CD4-positive, alpha-beta T cell (primary cell): Measurements from ENCODE around the gene NPPC. TPM values are rescaled to one million over a fixed set of nuclear protein-coding genes. Genes with fewer than 3 reads are reported as not detected.

Source experiments
- ATAC-seq: fragments of 200-7000 bp; cut with Tn5 transposase; one replicate; pipeline ENCODE4 v1.10.0; 2022; ENCODE audit warnings: mild to moderate bottlenecking; ENCODE audit not compliant: poor library complexity
- CTCF ChIA-PET: fragments of 350-600 bp; sonication (Branson Sonifier 250); formaldehyde crosslinking; loops from one replicate; lab custom pipeline; 2021; ENCODE audit warnings: antibody characterized with exemption, inconsistent platforms; lab: Charles Lee
- POLR2A ChIA-PET: fragments of 350-600 bp; sonication (Branson Sonifier 250); formaldehyde crosslinking; loops from one replicate; lab custom pipeline; 2021; ENCODE audit warnings: antibody characterized with exemption, inconsistent platforms; lab: Charles Lee
- DNase-seq, 14 experiments: peaks; one replicate each; pipeline ENCODE4 v3.0.0-alpha.2; 2013 to 2020; ENCODE audit warnings: mixed read lengths in 2 of 14
- H3K27ac ChIP-seq, 2 donors: one replicate each; pipeline versions ENCODE4 v1.5.1 to v1.7.0; 2013; ENCODE audit warnings: low read length in 2 of 2, low read depth in 1 of 2, mild to moderate bottlenecking in 1 of 2
- H3K27me3 ChIP-seq, 2 experiments: 1 replicate in 1 of 2; 2 replicates in 1 of 2; pipeline versions ENCODE4 v1.6.1 to v1.7.0; 2013; ENCODE audit warnings: low read length in 2 of 2, control low read depth in 1 of 2, mild to moderate bottlenecking in 1 of 2, moderate library complexity in 1 of 2; ENCODE audit not compliant: insufficient read depth in 2 of 2, control insufficient read depth in 1 of 2
- H3K36me3 ChIP-seq: one replicate; pipeline ENCODE4 v1.6.1; 2013; ENCODE audit warnings: low read length, control low read depth; ENCODE audit not compliant: insufficient read depth
- H3K4me1 ChIP-seq: one replicate; pipeline ENCODE4 v1.6.1; 2013; ENCODE audit warnings: low read length, control low read depth; ENCODE audit not compliant: insufficient read depth
- H3K4me3 ChIP-seq: one replicate; pipeline ENCODE4 v1.5.1; 2013; ENCODE audit warnings: mild to moderate bottlenecking, low read length, moderate library complexity
- H3K9me3 ChIP-seq, 2 experiments: 1 replicate in 1 of 2; 2 replicates in 1 of 2; pipeline versions ENCODE4 v1.6.1 to v1.7.0; 2013; ENCODE audit warnings: low read length in 2 of 2, mild to moderate bottlenecking in 2 of 2, control low read depth in 1 of 2, moderate library complexity in 1 of 2; ENCODE audit not compliant: control insufficient read depth in 1 of 2, insufficient read depth in 1 of 2
- H3K27ac Mint-ChIP-seq: one replicate; pipeline ENCODE4 v1.8.0; 2020; ENCODE audit warnings: mixed read lengths
- H3K27me3 Mint-ChIP-seq: one replicate; pipeline ENCODE4 v1.8.0; 2021; ENCODE audit warnings: mixed read lengths
- H3K36me3 Mint-ChIP-seq: one replicate; pipeline ENCODE4 v1.8.0; 2021; ENCODE audit warnings: low read depth, mixed read lengths
- H3K4me1 Mint-ChIP-seq: one replicate; pipeline ENCODE4 v1.8.0; 2021; ENCODE audit warnings: low read depth, mixed read lengths
- H3K4me3 Mint-ChIP-seq: one replicate; pipeline ENCODE4 v1.8.0; 2020; ENCODE audit warnings: mild to moderate bottlenecking, mixed read lengths
- H3K9me3 Mint-ChIP-seq: one replicate; pipeline ENCODE4 v1.8.0; 2020; ENCODE audit warnings: mixed read lengths
- CTCF ChIP-seq: fragments of 200-600 bp; IDR thresholded peaks from one replicate; pipeline ENCODE4 v1.8.0; 2022; ENCODE audit warnings: antibody characterized with exemption, mild to moderate bottlenecking
- intact Hi-C, 2 experiments: fragments of 100-400 bp; cut with DNase I in 1 of 2; cut with micrococcal nuclease in 1 of 2; formaldehyde crosslinking; loops; one replicate each; pipeline versions ENCODE4 v1.15.1 to v1.9.0; 2023 to 2025; cut with DNase I, micrococcal nuclease
- total RNA-seq, 174 experiments: library from RNA in 2 of 174; stranded (reverse) in 2 of 174; gene quantifications; one replicate each; pipeline ENCODE4 v1.2.3 and lab custom pipeline; 2021 to 2026

Gene NPPC
- total RNA-seq, 2 experiments from 2014 or later: 0.34 TPM; not detected in 1

- ChIA-PET CTCF (interaction anchor here (1.0 kb wide), 1 partner anchor 401 kb away, joined by 5 read pairs; no protein-coding TSS in a partner anchor), POLR2A (no interaction called here)
- Mint-ChIP-seq H3K27ac (no peak overlapping the region), H3K4me1 (peaks cover 6% of the 10 kb centered on the region), H3K9me3 (no peaks in the 10 kb centered on the region), H3K4me3 (peak overlapping the region; percentile 84), H3K36me3 (no peaks in the 10 kb centered on the region), H3K27me3 (peaks cover 55% of the 10 kb centered on the region)
- Histone ChIP-seq H3K9me3 (peaks cover 0 to 6% of the 10 kb centered on the region in 2 experiments), H3K27me3 (peaks cover 43 to 58% of the 10 kb centered on the region in 2 experiments), H3K27ac (no peak overlapping the region), H3K4me1 (peaks cover 22% of the 10 kb centered on the region), H3K4me3 (no peak overlapping the region), H3K36me3 (no peaks in the 10 kb centered on the region)
- DNase-seq: no peak
- intact Hi-C loops: loop anchor here (1.0 to 10.0 kb wide), 4 partner anchors 402 to 600 kb away; partner anchors contain the start of genes CHRND (in 1 of the 2) and PRSS56 (in 1 of the 2)
- no peak for ATAC-seq
- no peak for TF ChIP-seq CTCF
Observed at GRCh38 chr2:231924889-231925275, 1.3 kb downstream of the NPPC start.

- H3K27ac ChIP-seq: no peak overlapping the region
- DNase-seq (no peak), ATAC-seq (no peak)
- intact Hi-C loops: loop anchor here in 1 of 2 experiments (10.0 kb wide), 1 partner anchor 601 kb away; the partner anchor contains the start of genes CHRND and PRSS56
- POLR2A ChIA-PET: no interaction called here
- H3K4me3 ChIP-seq: no peak overlapping the region
- H3K9me3 Mint-ChIP-seq: no peaks in the 10 kb centered on the region
- H3K4me1 Mint-ChIP-seq: peaks cover 6% of the 10 kb centered on the region
- peaks cover 0 to 6% of the 10 kb centered on the region in 2 experiments for H3K9me3 ChIP-seq
- no peak for TF ChIP-seq CTCF
- H3K27ac Mint-ChIP-seq: no peak overlapping the region
- H3K4me3 Mint-ChIP-seq: peak overlapping the region; percentile 84
- no peaks in the 10 kb centered on the region for H3K36me3 ChIP-seq
- H3K4me1 ChIP-seq: peaks cover 22% of the 10 kb centered on the region
- H3K27me3 ChIP-seq: peaks cover 43 to 55% of the 10 kb centered on the region in 2 experiments
- peaks cover 52% of the 10 kb centered on the region for H3K27me3 Mint-ChIP-seq
- CTCF ChIA-PET: interaction anchor here (1.4 kb wide), 1 partner anchor 403 kb away, joined by 4 read pairs; no protein-coding TSS in a partner anchor
- no peaks in the 10 kb centered on the region for H3K36me3 Mint-ChIP-seq
Observed at GRCh38 chr2:231923951-231924888, 2.0 kb downstream of the NPPC start.

GRCh38 chr2:231923010-231923344 is 3.2 kb downstream of the NPPC start:
- CTCF ChIA-PET: interaction anchor here (1.4 kb wide), 1 partner anchor 404 kb away, joined by 4 read pairs; no protein-coding TSS in a partner anchor
- TF ChIP-seq CTCF: no peak
- Histone ChIP-seq H3K27ac (no peak overlapping the region), H3K4me1 (peaks cover 22% of the 10 kb centered on the region), H3K27me3 (peaks cover 43 to 44% of the 10 kb centered on the region in 2 experiments), H3K9me3 (peaks cover 0 to 6% of the 10 kb centered on the region in 2 experiments), H3K4me3 (no peak overlapping the region), H3K36me3 (no peaks in the 10 kb centered on the region)
- Mint-ChIP-seq H3K4me1 (peaks cover 6% of the 10 kb centered on the region), H3K9me3 (no peaks in the 10 kb centered on the region), H3K36me3 (no peaks in the 10 kb centered on the region), H3K27ac (no peak overlapping the region), H3K27me3 (peaks cover 41% of the 10 kb centered on the region), H3K4me3 (no peak overlapping the region)
- POLR2A ChIA-PET: no interaction called here
- DNase-seq (no peak), ATAC-seq (no peak)
- intact Hi-C loops: loop anchor here in 1 of 2 experiments (10.0 kb wide), 1 partner anchor 602 kb away; the partner anchor contains the start of genes CHRND and PRSS56
